Skeletal muscle cell (primary cell): ENCODE measurements around the gene ZEB2.

Source experiments
- DNase-seq: peaks from one replicate; pipeline ENCODE4 v3.0.0-alpha.2; 2010; ENCODE audit warnings: low read depth
- H3K4me3 ChIP-seq: 2 replicates; pipeline ENCODE4 v1.5.1; 2011; ENCODE audit warnings: low read depth, mild to moderate bottlenecking, control low read depth, low read length, moderate library complexity

The ZEB2 gene

DNA sequence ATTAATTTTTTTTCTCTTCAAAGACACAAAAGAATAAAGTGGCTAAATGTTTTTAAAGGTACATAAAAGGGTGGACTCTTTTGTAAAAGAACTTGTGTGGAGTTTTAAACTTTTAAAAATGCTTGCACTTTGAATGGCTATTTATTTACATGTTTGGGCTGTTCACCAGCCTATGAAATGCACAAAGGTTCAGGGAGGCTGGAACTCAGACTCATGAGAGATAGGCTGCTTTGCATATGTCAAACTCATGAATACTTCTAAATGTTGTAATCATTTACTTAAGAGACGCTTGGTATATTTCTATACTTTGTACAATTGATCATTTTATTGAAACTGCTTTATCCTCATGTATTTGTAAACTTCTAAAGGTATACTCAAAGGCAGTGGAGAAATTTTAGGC is 79.9 kb downstream of the ZEB2 start:
- H3K4me3 ChIP-seq, result no peak overlapping the region
- DNase-seq, result no peak

DNA sequence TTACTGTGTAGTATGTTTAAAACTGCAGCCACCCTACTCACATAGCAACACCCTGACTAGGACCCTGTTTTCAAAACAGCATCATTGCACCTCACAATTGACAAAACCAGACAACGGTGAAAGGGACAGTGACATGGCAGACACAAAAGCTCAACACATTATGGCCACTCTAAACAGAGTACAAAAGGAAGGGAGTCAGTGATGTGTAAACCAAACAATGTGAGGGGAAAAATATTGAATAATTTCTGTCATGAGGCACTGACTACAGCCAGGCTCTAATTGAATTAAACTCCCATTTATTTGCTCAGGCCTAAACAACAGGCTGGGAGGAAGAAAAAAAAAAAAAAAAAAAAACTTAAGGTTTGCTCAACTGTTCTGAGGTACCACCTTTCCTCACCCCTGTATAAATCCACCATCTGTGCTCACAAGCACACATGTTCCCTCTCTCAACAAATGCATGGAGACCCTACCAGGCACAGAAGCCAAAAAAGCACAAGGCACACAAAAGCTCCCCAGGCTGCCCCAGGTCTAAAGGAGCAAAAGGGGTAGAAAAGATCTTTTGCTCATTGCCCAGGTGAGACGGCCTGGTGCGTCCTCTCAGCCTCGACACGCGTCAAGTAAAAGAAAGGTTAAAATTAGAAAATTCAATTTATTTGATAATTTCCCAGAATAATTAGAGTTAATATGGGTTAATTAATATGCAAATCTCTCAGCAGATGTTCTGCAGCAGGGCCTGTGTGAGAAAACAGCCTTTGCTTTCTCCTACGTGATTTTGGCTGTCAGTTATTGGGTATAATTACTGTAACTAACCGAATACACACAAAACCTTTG is 80.9 kb downstream of the ZEB2 start:
- no peak for DNase-seq
- H3K4me3 ChIP-seq, result no peak overlapping the region

DNA sequence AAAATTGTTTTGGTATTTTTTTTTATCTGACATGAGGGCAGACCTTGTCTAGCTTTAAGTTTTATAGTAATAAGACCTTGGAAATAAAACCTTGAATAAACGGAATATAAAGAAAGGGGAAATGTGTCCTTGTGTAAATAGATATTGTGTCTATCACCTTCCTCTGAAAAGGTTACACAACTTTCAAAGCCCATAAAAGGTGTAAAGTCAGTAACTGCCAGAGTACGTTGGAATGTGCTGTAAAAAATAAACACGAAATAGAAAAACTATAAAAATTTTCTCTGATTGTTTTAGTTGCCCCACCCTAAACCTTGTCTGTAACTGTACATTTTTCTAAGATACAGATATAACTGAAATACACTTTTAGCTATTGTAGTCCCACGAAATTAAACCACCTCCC is 82.3 kb downstream of the ZEB2 start:
- H3K4me3 ChIP-seq, result no peak overlapping the region
- DNase-seq, result no peak

DNA sequence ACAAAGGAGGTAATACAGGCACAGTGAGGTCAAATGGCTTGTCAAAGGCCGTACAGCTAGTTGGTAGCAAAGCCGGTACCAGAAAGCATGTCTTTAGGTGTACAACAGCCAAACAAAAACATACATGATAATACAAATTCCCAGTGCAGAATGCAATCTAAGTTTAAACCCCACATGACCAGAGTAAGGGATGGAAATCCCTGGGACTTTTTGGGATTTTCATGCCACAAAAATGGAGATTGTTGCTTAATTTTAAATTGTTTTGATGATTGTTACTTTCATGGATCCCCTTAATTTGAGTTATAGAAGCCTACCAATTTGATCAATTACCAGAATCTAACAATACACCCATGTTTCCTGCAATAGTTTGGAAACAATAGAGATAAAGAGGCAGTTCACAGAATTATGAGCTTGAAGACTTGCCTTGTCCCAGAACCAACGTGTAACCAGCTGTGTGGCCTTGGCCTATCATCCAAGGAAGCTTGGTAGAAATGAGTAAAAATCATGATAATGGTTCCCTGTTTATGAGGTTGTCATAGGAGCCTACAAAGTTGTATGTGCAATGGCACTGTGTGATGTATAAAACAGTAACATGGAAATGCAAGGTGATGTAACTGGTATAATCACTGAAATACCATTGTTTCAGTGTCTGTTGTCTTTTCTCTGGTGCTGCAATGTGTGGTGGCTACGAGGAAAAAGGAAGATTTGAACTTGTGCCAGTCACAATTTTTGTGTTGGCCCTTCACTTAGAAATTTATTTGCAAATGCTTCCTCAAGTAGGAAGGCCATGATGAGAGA is 85.3 kb downstream of the ZEB2 start:
- H3K4me3 ChIP-seq, result no peak overlapping the region
- DNase-seq, result no peak

DNA sequence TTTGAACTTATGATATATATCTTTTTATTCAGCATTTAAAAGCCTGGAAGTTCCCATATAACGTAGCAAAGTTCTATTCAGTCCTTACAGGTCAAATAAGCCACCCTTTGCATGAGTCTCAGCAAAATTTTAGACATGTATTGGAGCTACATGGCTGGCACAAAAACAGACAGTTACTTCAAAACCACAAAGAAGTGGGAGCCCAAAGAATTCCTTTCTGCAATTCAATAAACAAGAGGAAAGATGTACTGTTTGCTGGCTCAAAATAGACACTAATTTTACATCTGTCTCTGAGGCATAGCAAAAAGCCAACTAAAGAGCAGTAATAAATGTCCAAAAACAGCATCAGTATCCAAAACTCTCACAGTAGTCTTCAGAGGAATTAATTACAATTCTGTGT is 87.0 kb downstream of the ZEB2 start:
- DNase-seq, result no peak
- no peak overlapping the region for H3K4me3 ChIP-seq

DNA sequence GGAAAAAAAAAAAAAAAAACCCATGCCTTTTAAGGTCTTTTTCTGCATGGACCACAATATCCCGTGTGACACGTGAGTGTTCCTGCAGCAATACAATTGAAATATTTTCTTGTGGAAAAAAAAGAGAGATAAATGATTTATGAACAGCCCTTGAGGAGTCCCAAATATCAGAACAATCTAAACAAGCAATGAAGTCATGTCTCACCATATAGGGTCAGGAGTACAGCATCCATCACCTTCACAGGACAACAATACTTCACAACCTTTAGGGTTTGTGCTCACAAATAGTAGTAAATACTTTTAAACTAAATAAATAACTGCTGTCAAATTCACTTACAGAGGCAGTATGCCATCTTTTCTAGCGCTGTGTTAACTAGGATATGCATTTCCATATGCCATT is 87.9 kb downstream of the ZEB2 start:
- DNase-seq, result no peak
- H3K4me3 ChIP-seq, result no peak overlapping the region

GRCh38 chr2:144431392-144431783 is 88.5 kb downstream of the ZEB2 start:
- H3K4me3 ChIP-seq, result no peak overlapping the region
- DNase-seq, result no peak

- peak; percentile 72 for DNase-seq
- no peak overlapping the region for H3K4me3 ChIP-seq
These were observed 89.1 kb downstream of the ZEB2 start for GRCh38 chr2:144430722-144431391.

DNA sequence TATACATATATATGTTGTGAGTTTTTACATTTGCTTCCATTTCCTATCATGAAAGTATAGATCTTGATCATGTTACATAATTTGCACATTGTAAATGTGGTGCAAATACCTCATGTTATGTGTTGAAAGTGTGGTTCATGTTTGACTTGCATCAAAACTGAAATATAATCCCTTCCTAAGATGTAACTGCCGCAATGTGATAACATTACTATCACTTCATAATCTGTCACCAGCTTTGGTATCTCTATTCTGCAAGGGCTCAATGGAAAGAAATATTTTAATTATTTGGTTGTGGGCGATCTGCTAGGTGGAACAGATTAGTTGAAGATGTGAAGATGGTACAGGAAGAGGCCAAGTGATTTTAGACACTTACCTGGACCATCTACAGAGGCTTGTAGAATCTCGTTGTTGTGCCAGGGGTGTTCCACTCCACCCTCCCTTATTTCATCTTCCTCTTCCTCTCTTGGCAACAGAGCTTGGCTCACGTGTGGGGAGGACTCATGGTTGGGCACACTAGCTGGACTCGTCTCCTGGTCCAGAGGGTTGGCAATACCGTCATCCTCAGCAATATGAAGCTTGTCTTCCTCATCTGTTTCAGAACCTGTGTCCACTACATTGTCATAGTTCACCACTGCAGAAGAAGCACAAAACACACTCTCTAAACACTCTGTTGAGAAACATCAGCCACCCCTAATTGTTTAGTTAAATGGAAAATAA is 90.4 kb downstream of the ZEB2 start:
- DNase-seq, result no peak
- no peak overlapping the region for H3K4me3 ChIP-seq

DNA sequence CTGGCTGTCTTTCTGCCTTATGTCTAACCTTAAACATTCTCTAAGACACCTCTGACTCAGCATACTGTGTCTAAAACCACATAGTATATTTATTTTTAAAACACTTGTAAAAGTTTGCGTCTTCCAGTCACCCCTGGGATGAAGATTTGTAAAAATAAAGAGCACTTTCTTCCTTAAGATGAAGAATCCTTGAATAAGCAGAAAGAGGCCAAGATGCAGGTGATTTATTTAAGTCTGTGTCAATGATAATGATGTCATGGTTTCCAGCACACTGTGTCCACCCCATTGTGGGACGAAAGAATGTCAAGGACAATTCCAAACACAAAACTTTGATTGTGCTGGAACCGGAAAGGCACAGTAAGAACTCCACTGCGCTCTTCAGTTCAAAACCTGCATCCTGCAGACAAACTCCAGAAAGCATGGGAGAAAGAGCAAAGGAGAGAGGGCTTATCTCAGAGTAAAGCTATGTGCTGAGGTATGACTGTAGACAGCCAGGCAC is 92.9 kb downstream of the ZEB2 start:
- peak; percentile 55 for DNase-seq
- H3K4me3 ChIP-seq, result no peak overlapping the region

- no peak for DNase-seq
- H3K4me3 ChIP-seq, result no peak overlapping the region
These were observed 93.6 kb downstream of the ZEB2 start for GRCh38 chr2:144426355-144426754.

- DNase-seq, result no peak
- no peak overlapping the region for H3K4me3 ChIP-seq
These were observed 95.2 kb downstream of the ZEB2 start for GRCh38 chr2:144424559-144425240.

DNA sequence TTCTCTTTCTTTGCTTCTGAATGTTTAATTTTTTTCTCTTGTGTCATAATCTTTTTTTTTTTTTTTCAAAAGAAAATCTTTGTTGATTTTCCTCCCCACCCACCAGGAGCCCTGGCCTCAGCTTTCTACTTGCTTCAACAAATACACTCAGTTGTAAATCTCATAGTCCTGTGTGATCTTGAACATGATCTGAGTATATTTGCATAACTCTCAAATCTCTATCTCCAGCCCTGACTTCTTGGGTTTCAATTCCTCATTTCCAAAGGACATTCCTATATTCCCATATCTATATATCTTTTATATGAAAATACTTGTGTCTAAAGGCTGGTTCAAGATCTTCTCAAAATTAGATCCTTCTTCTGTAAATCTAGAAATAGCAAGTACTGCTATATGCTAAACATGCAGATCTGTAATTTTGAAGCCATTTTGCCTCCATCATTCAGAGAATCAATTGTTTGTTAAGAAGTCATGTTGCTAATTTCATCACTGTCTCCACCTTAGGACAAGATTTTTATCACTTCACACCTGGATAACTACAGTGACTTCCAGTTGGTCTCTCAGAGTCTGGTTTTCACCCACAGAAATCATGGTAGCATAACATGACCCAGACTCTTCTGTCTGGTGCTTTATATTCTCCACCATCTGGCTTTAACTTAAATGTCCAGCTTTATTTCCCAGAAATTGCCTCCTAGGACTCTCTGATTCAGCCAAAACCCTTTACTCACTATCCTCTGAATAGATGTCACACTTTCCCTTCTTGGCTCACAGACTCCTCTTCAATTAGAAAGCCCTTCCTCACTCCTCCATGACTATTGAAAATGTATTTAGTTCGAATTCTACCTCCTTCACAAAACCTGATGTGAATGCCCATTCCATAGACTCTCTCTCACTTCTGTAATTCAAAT is 98.1 kb downstream of the ZEB2 start:
- no peak overlapping the region for H3K4me3 ChIP-seq
- DNase-seq, result no peak

DNA sequence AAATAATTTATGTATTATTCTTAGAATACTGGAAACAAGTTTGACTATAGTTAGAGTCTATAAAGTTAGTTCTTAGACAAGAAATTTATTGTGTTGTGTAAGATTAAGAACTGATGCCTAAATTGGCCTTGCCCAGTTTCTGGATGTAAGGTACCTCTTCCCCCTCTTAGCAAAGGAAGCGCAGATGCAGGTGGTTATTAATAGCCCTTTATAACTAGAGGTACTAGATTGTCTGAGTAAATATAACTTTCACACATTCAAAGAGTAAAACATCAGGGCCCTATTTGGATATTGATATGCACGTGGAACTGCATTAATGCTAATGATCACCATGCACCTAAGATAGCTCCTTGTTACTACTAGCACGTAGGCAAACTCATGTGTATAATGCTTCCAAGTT is 100.7 kb downstream of the ZEB2 start:
- DNase-seq, result no peak
- H3K4me3 ChIP-seq, result no peak overlapping the region

GRCh38 chr2:144415386-144415785 is 104.5 kb downstream of the ZEB2 start:
- no peak overlapping the region for H3K4me3 ChIP-seq
- DNase-seq, result no peak

- peak; percentile 93 for DNase-seq
These were observed 105.5 kb downstream of the ZEB2 start for GRCh38 chr2:144414324-144414845.

GRCh38 chr2:144412709-144413108 is 107.2 kb downstream of the ZEB2 start:
- H3K4me3 ChIP-seq, result no peak overlapping the region
- DNase-seq, result no peak

More at GRCh38 chr2:144414324-144414845, 105.5 kb downstream of the ZEB2 start:
- no peak overlapping the region for H3K4me3 ChIP-seq

GRCh38 chr2:144411473-144411872 is 108.4 kb downstream of the ZEB2 start:
- DNase-seq, result no peak
- H3K4me3 ChIP-seq, result no peak overlapping the region
